HG02852 (cell line): ENCODE measurements around the gene KAZN.

Experiments
- ATAC-seq: cut with Tn5 transposase; IDR thresholded peaks from one replicate; pipeline ENCODE4 v1.9.1; 2021; ENCODE audit warnings: mild to moderate bottlenecking, moderate library complexity; ENCODE audit not compliant: unreplicated experiment

The KAZN gene

DNA sequence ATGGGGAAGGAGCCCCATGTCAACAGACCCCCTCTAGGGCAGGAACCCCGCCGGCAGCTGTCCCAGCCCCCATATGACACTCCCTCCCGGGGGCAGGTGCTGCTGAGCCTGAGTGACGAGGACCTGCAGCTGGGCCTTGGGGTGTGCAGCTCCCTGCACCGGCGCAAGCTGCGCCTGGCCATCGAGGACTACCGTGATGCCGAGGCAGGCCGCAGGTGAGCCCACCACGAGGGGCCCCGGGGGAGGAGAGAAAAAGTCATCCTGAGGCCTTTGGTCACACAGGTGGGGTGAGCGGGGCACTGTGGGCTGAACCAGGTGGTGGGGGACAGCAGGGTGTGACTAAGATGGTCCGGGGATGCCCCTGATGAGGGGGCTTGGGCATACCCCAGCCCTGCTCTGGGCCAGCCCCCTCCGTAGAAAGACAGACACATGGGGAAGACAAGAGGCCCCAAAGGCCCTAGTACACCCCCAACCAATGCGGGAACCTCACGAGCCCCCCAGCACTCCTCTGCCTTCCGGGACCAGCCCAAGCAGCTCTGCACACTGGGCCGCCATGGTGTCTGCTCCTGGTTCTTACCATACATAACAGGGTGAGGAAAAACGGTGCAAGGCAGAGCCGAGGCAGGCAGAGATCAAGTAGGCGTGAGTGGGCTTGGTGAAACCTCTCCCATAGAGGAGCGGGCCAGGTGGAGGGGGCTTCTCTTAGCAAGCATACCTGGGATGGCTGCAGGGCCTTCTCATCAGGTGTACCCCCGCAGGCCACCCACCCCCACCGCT lies 496.4 kb downstream of the KAZN start:
- no peak for ATAC-seq

DNA sequence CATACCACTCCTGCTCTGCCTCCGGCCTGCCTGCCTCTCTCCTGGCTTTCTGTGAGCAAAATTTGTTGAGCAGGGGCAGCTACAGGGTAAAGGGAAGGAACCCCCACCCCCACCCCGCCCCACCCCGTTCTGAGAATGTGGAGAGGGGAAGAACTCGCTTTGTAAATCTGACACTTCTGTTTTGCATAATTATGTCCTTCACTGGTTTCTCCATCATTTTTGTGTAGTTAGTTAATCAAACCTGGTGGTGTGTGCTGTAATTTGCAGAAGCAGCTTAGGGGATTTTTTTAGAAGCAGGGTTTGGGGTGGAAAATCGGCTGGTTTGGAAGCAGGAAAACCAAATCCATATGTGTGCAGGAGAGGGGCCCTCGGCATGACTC lies 497.0 kb downstream of the KAZN start:
- no peak for ATAC-seq

DNA sequence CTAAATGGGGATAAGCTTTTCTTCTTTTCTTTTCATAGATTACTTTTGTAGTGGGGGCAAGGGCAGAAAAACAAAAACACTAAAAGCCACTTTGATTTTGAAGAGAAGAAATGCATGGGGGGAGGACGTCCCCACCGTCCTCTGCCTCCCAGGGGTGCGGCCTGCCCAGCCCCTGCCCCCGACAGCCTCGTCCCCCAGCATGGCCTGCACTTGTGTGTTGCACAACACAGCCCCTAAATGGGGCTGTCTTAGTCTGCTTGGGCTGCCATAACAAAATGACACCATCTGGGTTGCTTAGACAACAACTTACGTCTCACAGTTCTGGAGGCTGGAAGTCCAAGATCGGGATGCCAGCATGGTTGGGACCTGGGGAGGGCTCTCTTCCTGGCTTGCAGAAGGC lies 497.8 kb downstream of the KAZN start:
- no peak for ATAC-seq

DNA sequence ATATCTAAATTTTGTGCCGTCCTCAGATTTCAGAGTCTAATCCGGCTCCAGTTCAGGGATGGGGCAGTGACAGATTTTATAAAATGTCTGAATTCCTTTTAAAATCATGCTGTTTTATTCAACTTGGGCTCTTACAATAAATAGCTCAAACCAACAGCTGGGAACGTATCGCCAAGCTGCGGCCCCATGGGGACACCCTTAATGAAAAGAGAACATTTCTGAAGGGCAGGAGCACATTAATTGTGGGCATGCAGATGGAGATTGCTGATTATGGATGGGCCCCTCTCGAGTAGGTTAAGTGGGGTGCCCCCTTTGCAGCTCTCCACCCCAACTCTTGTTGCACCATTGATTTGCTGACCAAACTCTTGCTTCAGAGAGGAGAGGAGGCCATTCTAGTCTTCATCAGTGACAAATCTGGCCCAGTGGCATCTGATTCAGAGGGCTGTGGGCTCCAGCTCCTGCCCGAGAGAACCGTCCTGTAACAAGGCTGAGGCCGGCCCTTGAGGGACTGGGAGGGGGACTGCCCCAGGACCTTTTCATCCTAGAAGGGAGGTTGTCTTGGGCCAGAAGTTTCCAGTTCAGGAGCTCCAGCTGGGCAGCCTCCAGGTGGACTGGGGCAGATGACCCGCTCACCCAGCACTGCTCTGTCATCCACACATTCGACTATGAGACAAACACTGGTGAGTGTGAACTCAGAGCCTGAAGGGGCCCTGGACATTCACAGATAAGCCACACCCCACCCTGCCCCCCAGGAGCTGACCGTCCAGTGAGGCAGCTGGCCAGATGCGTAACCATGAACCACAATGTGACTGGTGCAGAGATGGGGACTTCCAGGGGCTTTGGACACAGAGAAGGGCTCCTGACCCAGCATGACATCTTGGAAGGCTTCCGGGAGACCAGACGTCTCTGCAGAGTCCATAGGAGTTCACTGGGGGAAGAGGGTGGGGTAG lies 500.0 kb downstream of the KAZN start:
- no peak for ATAC-seq

DNA sequence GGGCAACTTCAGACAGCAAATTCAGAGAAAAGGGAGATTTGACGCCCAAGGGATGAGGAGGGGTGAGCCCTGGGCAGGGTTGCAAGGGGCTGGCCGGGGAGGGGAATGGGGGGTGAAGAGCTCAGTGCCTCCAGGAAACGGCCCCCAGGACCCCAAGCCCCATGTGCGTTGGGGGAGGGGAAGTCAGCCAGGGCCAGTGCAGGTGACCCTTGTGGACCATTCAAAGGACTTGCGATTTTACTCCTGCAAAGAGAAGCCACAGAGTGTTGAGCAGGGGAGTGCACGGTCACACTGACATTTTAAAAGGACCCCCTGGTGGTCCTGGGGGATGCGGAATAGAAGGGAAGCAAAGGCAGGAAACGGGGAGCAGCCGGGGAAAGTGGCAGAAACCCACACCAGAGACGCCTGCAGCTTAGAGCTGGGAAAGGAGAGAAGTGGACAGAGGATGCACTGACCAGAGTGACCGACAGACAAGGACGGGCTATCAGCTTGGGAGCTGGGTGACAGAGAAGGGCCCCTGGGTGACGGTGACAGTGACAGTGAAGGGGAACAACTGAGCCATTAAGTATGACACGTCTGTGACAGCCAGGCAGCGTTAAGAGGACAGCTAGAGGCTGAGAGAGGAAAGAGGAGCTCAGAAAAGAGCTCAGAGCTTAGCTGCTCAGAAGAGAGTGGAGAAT lies 501.1 kb downstream of the KAZN start:
- ATAC-seq = no peak

DNA sequence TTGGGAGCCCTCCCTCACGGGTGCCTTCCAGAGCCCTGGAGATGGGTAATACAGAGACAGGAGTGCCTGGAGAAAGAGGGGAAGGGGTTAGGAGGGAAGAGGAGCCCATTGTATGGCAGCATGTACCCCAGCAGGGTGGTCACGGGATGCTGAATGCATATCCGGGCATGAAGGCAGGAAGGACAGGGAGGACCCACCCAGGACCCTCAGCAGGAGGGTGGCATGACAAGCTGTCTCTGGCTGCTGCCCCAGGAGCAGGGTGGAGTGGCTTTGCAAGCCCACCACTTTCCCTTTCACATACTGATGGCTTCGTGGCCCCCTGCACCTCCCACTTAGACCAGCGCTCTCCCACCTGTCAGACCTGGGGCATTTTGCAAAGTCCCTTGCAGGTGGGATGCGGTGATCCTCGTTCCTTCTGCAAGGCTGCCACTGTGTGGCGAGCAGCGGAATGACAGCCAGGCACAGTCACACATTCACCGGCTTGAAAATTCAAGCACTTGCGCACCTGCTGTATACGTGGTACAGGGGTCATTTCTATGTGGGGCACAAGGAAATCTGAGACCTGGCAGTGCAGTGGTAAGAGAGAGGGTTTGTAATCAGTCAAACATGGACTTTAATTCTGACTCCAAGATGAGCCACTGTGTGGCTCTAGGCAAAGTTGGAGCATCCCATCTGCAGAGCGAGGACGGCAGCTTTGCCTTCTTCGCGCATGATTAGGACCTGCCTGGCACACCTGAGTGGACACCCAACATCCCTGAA lies 501.8 kb downstream of the KAZN start:
- no peak for ATAC-seq

DNA sequence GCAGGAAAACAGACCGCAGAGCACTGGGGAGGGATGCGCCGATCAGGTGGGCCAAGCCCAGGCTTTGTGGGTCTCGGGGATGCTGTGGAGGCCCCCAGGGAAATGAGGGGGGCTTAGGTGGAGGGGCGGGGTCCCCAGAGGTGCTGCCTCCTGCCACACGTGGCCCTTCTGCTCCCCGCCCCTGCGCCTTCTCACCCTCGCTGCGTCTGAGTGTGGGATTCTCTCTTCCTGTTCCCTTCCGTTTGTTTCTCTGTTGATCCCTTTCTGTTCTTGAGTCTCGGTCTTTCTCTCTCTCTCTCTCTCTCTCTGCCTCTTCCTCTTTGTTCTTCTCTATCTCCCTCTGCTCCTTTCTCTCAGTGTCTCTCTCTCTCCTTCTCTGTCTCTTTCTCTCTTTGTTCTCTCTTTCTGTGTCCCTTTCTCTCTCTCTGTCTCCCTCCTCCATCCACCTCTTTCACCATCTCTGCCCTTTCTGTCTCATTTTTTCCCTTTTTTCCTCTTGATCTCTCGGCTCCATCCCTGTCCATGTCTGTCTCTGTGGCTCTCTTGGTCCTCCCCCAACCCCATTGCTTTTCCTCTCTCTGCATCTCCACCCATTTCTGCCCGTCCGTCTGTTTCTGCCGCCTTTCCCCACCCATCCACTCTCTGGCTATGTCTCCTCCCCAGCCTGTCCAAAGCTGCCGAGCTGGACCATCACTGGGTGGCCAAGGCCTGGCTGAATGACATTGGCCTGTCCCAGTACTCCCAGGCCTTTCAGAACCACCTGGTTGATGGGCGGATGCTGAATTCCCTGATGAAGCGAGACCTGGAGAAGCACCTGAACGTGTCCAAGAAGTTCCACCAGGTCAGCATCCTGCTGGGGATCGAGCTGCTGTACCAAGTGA lies 502.6 kb downstream of the KAZN start:
- ATAC-seq = no peak

DNA sequence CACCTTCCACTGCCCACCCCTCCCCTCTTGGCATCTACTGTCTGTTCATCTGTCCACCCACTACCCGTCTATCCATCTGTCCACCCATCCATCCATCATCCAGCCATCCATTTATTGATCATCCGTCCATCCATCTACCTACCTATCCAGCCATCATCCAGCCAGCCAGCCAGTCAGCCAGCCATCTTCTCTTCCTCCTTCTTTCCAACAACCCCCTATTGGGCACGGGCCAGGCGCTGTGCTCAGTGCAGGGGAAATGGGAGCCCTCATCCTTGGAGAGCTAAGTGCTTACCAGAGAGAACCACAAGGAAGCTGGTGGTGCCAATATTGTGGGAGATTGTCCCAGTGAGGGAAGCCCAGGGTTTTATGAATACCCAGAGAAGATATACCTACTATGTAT lies 503.3 kb downstream of the KAZN start:
- ATAC-seq = no peak

DNA sequence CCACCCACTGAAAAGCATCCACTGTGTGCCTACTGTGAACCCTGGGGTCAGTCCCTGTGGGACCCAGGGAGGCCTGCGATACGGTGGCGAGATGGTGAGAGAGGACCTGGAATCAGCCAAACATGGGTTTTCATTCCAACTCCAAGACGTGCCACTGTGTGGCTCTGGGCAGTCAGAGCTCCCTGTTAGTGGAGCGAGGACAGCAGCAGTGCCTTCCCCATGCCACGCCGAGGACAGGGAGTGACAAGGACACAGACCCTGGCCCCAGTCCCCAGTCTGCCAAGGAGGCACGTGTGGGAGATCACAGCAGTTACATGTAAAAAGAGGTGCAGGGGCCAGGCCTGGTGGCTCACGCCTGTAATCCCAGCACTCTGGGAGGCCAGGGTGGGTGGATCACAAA lies 504.2 kb downstream of the KAZN start:
- no peak for ATAC-seq

DNA sequence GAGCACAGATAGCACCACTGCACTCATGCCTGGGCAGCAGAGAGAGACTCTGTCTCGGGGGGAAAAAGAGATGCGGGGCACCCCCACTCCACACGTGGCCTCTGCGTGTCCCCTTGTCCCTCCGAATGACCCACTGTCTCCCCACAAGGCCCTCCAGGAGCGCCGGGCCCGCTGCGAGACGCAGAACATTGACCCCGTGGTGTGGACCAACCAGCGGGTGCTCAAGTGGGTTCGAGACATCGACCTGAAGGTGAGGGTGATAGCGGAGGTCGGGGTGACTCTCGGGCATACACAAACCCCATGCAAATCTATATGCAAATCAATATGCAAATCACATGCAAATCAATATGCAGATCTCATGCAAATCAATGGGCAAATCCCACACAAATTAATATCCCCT lies 504.7 kb downstream of the KAZN start:
- ATAC-seq = no peak

DNA sequence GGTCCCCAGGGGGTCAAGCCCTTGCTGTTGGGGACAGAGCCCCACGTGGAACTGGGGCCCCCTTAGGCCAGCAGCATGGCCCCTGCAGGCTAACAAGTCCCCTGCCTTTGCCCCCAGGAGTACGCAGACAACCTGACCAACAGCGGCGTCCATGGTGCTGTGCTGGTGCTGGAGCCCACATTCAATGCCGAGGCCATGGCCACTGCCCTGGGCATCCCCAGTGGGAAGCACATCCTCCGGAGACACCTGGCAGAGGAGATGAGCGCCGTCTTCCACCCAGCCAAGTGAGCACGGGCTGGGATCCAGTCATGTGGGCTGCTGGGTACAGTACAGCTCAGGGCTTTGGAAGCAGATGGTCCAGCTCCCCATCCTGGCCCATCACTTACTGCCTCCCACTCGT lies 505.4 kb downstream of the KAZN start:
- no peak for ATAC-seq

DNA sequence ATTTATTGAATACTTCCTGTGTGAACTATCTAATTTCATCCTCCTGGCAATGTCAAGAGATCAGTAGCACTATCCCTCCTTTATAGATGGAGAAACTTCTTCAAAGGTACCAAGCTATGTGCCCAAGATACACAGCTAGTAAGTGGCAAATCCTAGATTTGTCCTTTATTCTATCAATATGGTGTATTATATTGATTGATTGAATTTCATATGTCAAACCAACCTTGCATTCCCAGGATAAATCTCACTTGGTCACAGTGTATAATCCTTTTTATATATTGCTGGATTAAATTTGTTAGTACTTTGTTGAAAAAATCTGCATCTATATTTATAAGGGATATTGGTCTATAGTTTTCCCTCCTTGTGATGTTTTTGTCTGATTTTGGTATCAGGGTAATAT lies 506.3 kb downstream of the KAZN start:
- ATAC-seq = no peak

DNA sequence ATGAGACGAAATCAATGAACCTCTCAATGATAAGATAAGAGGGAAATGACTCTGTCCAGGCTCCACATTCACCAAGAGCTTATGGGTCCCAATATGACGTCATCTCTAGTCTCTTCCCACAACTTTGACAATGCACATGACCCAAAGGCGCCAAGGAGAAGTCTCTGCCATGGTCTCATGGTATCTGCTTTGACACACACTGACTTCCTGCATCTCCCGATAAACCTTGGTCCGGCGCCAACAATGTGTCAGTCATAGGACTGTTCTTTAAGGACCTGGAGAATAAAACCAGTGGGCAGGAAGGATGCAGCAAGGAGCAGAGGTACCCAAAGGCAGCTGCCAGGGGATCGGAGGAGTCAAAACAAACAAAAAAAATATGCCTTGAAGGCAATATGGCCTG lies 508.1 kb downstream of the KAZN start:
- ATAC-seq = no peak

DNA sequence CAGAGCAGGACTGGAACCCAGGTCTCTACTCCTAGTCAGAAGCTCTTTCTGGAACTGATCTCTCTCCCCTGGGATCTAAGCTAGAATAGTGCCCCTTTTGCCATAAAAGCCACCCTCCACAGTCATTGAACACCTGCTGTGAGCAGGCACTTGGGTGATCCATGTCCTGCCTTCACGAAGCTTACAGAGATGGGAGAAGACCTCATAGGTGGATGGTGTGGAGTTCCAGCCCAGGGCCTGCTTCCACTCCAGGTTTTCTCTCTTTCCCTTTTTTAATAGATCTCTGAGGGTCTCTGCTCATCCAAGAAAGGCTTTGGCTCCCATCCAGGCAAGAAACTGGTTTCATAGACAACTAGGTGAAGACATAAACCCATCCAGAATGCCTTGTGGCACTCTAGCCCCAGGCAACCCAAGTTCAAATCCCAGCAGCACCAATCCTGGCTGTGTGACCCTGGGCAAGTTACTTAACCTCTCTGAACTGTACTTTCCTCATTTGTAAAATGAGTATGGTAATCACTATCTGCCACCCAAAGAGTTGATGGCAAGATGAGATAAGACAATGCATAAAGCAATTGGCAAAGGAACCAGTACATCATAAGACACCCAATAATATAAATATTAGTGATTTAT lies 508.7 kb downstream of the KAZN start:
- ATAC-seq = no peak

DNA sequence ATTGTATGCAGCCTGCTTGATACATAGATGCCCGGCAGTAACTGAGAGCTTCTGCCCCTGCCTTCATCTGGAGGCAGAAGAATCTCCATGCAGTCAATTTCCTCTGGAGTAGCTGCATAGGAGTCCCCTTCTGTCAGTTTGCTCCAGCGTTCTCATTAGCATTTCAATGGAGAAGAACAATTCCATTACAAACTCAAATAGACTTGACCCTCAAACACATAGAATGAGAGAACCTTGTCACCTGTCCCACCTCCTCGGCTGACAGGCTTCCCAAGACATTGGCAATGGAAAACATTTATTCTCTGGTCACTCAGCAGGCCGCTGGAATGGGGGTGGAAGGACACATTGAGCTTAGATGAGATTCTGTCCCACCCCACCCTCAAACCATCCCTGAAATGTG lies 509.4 kb downstream of the KAZN start:
- no peak for ATAC-seq

DNA sequence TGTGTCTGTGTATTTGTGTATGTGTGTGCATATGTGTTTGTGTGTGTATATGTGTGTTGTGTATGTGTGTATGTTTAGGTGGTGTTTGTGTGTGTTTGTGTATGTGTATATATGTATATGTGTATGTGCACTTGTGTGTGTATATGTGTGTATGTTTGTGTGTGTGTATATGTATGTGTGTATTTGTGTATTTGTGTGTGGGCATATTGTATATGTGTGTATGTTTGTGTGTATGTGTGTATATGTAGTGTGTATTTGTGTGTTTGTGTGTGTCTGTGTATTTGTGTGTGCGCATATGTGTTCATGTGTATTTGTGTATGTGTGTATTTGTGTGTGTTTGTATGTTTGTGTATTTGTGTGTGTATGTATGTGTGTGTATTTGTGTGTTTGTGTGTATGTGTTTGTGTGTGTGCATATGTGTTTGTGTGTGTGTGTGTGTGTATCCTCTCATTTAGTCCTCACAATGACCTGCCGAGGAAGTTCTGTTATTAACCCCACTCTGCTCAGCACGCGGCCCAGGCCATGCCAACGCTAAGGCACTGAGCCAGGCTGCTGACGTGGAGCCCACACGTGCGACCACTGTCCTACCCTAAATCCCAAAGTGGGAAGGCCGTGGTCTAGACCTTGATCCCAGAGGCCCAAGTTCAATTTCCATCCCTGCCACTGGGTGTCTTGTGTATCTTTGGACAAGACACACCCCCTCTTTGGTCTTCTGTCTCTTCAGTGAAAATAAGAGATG lies 511.8 kb downstream of the KAZN start:
- ATAC-seq = no peak

DNA sequence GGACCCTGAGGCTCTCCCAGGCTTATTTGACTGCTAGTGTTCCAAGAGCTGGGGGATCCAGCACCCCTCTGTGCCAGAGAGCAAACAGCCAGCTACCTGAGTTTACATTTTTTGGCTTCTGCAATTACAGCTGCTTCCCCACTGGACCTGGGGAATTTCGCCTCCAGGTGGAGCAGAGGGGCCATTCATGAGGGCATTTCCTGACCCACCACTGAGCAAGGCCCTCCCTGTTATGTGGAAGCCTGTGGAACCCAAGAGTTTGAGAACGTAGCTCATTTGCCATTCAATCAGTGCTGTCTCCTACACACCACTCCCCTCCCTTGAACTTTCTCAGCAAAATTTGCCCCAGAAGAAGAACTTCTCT lies 512.4 kb downstream of the KAZN start:
- no peak for ATAC-seq

DNA sequence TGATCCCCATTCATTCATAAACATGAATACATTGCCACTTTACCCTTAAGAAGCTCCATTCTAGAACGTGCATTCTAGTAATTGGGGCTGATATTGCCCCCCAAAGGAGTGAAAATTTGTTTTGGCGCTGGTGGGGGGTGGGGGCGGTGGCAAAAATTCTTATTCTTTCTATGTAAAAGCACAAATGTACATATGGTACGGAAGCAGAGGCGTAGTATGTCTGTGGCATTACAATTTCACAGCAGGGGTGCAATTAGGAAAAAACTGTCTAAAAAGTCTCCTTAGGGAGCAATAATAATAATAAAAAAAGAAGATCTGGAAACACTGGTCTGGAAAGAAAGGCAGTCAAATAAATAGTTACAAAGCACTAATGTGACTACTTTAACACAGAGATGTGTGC lies 514.7 kb downstream of the KAZN start:
- no peak for ATAC-seq

DNA sequence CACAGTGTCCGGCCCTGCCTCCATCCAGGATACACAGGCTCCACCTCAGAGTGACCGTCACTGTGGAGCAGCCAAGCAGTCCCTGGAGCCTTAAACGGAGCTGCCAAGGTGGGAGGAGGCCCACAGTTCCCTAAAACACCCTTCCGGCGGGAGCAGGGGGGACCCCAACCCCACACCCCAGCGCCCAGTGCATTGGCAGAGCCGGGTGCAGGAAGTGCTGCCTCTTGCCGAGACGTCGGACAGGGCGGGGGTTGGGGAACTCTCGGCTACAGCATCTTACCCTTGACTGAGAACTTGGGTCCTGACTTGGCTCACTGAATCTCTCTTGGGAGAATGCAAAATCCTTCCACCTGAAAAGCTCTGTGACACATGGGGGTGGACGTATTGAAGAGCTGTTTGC lies 516.4 kb downstream of the KAZN start:
- ATAC-seq = no peak
